HG02970 (cell line): ENCODE data around the gene KDELR3.

Experiments used
- ATAC-seq: cut with Tn5 transposase; IDR thresholded peaks from one replicate; pipeline ENCODE4 v1.9.1; 2021; ENCODE audit warnings: mild to moderate bottlenecking, moderate library complexity, moderate number of reproducible peaks; ENCODE audit not compliant: unreplicated experiment, low FRiP score

The KDELR3 gene

DNA sequence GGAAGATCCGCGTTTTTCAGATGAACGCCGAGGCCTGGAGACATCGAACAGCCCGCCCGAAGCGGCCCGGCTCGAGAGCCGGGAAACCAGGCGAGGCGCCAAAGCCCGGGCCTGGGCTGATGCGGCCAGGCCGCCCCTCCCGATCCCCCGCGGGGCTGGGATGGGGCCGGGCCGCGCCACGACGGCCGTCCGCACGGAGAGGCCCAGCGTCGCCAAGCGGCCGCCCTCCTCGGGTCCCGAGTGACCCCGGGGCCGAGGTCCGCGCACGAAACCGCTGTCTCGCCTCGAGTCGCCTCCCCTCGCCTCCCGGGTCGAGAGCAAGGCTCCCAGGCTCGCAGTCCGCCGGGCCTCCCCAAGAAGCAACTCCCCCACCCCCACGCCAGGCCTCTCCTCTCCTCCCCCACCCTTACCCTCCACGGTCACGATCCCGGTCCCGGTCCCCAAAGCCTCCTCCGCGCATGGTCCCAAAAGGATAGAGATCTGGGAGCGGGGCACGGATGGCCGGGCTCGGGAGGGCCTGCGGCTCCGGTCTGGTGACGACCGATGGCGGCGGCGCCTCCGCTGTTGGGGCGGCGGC is 37.7 kb downstream of the KDELR3 start:
- peak; percentile 33 for ATAC-seq

DNA sequence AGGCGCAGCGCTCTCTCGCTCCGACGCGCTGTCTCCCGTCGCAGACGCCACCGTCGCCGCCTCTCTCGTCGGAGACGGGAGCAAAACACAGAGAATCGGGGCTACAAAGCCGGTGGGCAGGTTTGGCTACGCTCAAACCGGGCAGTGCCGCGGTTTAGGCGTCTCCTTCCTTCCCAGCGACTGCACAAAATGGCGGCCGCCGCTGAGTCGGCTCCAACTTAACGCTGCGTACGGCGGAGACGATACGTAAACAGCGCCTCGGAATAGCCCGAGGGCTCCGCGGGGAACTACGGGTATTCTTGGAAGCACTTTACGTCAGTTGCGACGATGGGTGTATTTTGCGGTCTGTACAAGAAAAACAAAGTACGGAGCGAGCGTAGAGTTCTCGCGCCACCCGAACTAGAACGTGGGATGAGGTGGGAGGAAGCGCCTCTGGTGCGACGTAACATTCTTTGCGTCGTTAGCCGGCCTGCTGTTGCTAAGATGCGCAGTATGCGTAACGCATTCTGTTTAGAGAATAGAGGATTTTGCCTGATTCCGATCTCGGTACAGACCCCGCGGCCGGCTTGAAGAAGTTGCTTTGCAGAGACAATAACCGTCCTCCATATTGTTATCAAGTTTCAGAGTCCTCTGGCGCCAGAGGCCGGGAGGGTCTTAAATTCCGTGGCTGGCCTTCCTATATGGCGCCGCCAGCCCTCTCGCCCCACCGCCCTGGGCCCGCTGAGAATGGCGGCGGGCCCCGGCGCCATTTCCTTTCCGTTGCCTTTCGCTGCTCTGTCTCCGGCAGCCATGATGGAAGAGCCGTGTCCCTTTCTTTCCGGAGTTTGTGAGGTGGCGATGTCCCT is 38.4 kb downstream of the KDELR3 start, which contains the start of gene DDX17:
Gene DDX17, minus strand, starts transcription at position 194 of the 845 bp plus-strand sequence.
- peak; percentile 92 for ATAC-seq

- no peak for ATAC-seq
Observed at GRCh38 chr22:38510416-38510970, 42.6 kb downstream of the KDELR3 start.

DNA sequence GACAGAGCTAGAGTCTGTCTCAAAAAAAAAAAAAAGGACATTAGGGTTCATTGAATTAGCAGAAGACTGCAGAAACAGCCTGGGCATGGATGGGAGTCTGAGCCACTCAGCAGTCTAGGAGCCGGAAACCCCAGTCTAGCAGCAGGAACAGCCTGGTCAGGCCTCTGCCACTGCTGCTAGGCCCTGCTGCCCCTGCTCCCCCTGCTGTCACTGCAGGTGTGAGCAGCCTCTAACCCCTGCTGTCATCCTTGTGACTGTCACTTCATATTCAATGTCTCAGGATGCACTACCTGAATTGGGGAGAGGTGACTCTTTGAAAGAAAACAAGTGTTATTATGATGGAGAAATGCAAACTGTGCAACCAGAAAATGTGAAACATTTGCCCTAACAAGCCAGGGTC is 45.2 kb downstream of the KDELR3 start:
- ATAC-seq = no peak

DNA sequence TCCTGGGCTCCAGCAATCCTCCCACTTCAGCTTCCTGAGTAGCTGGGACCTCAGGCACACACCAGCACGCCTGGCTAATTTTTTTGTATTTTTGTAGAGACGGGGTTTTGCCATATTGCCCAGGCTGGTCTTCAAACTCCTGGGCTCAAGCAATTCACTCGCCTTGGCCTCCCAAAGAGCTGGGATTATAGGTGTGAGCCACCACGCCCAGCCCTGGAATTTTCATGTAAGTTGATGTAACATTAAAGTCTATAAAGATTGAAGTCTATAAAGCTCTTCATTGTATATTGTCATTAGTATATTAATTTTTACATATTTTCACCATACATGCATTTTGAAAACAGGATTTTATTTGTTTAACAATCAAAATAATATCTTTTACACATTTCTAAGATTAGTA is 50.7 kb downstream of the KDELR3 start:
- no peak for ATAC-seq

DNA sequence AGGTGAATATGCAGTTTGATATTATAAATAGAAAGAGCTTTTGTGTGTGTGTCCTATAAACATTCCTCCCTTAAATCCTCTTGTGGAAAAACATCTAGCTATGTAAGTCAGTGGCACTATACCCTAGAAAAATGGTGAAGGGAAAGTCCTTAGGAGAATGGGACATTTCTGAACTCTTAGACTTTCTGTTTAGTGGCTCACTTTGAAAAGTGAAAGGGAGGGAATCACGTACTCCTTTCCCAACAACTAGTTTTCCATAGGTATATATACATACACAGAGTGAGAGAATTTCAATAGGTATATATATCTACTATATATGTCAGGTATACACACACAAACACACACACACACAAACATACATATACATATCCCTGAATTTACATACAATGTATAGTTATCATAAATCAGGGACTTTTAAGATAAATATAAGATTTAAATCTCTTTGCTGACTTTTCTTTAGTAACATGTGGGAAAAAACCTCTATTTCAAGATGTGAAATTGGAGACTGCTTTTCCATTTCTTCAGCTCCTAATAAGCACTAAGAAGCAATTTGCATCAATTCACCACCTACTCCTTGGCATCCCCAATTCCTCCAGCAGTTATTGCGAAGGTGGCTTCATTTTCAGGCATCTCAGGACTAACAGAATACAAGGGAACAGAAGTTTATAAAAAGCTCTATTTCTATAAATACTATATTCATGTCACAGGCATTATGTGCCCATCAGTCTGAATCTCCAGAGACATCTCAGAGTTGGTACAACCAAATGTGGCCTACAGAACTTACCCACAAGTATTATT is 51.8 kb downstream of the KDELR3 start:
- no peak for ATAC-seq

GRCh38 chr22:38523029-38523428 is 55.1 kb downstream of the KDELR3 start:
- ATAC-seq = no peak

DNA sequence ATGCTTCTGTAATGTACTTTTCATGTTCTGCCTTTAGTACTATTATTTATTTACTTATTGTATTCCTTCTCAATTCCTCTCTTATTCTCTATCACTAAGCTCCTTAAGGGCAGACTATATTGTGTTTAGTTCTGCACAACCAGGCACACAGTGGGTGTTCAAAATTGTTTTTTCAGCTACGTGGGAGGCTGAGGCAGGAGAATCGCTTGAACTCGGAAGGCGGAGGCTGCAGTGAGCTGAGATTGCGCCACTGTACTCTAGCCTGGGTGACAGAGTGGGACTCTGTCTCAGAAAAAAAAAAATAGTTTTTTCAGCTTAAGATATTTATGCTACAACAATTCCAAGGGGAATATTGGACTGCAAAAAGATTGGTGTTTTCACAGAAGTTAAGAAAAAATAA is 55.6 kb downstream of the KDELR3 start:
- ATAC-seq = no peak

DNA sequence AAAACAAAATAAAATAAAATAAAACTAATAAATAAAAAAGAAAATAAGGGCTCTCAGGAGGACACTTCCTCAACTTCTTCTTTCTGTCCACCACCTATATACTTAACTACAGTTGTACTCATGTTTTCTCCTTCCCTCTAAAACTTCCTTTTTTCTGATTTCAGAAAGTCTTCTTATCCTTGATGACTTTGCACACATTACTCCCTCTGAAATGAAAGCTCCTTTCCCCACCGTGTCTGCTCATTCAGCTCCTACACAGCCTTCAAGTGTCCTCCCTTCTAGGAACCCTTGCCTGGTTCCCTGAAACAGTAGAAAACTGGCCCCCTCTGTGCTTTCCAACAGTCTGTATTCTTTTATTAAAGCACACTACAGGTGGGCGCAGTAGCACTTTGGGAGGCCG is 56.5 kb downstream of the KDELR3 start:
- no peak for ATAC-seq

DNA sequence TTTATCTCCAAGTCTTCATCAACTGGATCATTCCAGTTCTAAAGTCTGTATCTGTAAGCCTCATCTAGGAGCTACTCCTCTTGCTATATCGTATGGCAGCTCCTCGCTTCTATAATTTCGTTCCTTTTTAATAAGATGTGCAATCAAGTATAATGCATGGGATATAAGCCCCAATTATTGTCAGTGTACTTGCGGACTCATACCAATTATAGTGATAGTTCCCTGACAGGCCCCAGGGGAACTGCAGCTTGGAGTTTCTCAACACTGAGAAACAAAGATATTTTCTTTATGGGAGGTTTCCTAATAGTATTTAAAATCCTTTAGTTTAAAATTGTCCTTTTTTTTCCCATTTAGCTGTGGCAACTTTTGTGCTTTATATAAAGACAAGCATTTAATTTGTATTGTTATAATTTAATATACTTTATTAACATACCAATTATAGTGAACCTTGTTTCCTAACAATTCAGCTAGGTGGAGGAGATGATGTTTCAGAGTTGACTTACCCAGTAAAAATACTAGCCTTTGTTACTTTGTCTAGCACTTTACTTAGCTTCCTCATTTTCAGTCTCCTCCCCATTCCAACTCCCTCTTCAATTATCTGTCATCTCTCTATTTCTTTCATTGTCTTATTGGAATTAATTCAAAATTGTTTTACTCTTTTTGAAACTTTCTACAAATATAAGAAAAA is 63.5 kb downstream of the KDELR3 start:
- ATAC-seq = no peak
